Stimulated activated CD4-positive, alpha-beta T cell treated with anti-CD3 and anti-CD28 coated beads, Interleukin-1b, Interleukin-23, amount 100 ng/mL, for 24 hours (primary cell): ENCODE results near the gene CBLB.

Experiments used
- DNase-seq, 4 experiments: peaks; one replicate each; pipeline ENCODE4 v3.0.0-alpha.2; 2020; ENCODE audit warnings: low read depth in 4 of 4, low spot score in 1 of 4

Gene CBLB

GRCh38 chr3:105707009-105707408 lies 161.8 kb downstream of the CBLB start:
- DNase-seq, result no peak

DNA sequence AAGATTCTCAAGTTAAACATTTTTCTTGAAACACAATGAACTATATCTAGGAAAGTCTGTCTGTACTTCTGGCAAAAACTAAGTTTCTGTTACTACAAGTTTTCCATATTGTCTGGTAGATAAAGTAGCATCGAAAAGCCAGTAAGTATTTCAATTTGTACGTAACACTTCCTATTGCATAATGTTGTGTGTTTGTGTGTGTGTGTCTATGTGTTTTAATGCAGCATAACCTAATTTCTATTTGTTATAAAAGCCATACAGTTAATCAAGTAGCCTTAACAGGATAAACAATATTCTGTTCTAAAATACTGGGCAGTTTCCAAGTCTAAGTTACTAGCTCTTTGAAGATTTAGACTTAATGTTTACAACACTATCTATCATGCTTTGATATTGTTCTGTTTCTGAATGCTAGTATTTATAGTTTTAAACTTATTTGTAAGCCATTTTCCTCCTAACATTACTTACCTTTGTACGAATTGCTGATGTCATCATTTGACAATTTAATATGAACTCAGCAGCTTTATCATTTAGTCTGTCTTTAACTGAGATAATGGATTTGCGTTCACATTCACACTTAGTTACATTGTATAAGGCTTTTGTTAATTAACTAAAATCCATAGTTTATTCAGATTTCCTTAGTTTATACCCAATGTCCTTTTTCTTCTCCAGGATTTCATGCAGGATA lies 163.9 kb downstream of the CBLB start:
- DNase-seq, result no peak

DNA sequence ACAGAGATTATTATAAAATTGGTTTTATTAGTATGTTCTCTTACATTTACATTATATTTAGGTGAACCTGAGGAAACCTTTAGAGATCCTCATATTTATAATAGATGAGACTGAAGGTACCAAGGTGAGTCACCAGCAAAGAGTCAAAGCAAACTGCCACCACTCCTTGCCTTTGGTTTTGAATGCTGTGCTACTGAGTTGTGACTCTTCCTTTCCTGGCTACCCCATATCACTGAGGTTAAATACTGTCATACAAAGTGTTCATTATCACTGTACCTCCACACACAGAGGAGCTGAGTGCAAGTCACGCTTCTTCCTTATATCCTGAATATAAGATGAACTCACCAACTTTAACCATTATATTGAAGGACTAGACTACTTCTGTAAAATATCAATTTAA lies 168.2 kb downstream of the CBLB start:
- no peak for DNase-seq

DNA sequence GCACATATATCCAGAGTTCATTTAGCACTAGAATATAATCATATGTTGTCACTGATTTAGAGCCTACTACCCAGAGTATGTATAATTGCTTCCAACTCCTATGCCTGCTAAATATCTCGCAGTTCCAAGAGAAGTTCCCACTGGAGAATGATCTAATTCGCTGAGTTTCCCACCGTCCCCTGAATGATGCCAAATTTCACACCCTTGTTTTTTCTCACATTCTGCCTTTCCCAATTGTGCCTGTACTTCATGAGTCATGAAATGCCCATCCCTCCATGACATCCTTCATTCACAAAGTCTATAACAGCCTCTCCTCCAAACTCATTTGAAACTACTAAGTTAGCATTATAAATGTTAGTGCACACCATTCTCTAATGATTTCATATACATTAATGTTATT lies 177.2 kb downstream of the CBLB start:
- no peak for DNase-seq

DNA sequence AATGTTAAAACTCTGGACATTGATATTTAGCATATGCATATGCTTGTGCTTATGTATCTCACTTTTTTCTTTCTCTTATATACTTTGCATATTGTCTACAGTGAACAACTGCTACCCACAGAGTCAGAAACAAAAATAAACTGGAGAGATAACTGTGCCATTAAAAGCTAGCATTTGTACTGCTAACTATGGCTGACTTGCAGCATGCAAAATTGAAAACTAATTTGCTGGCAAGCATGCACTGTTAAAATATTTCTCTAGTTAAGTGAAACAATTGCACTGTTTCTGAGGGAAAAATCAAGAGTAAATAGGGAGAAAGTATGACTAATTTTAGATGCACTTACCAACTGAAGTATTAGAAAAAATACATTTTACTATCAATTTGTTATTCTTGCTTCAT lies 177.8 kb downstream of the CBLB start:
- DNase-seq, result no peak

DNA sequence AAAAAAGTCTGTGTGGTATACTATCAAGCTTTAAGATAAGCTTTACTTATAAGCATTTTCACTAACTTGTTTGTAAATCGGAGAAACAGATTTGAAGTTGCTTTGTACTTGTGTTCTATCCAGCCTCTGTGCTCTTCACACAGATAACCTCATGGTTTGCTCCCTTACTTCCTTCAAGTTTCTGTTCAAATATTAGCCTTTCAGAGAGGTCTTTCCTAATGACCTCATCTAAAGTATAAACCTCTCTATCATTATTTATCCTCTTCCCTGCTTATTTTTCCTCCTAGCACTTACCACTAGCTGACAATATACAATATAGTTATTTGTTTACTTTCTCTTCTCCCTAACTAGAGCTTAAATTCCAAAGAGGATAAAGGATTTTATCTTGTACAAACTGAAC lies 180.0 kb downstream of the CBLB start:
- DNase-seq, result no peak

- DNase-seq, result no peak
Measured at GRCh38 chr3:105686278-105686897, 182.4 kb downstream of the CBLB start.

DNA sequence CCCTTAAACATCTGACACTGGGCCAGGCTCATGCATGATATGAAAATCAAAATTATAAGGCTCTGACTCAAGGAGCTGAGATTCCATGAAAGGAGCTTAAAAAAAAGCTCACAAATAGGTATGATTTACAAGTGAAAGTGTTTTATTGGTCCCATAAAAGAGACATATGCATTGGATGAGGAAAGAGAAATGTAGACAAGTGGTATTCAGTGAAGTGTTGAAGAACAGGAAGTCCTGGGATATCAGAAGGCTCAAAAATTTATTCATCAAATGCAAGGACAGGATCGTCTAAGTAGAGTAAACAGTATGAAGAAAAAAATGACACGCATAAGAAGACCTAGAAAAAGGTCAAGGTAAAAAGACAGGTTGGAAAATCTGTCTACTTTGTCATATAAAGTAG lies 188.9 kb downstream of the CBLB start:
- DNase-seq, result no peak

DNA sequence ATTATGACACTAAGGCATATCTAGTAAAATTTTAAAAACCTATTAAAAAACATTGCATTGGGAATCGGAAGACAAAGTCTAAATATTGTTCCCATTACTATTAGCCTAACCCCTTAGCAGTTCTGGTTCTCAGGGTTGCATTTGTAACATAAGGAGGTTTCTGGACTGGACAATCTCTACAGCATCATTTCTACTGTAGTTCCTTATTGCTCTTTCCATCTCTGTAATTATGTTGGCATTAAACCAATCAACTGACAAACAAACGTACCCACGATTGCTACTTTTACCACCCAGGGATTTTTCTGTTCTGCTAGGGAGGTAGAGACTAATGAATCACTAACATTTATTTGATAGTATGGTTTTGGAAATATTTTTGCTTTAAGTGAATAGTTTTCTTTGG lies 190.8 kb downstream of the CBLB start:
- DNase-seq, result no peak

- DNase-seq, result peak in 2 of 4 experiments; percentile 6 to 41
Measured at GRCh38 chr3:105676621-105677300, 192.1 kb downstream of the CBLB start.

DNA sequence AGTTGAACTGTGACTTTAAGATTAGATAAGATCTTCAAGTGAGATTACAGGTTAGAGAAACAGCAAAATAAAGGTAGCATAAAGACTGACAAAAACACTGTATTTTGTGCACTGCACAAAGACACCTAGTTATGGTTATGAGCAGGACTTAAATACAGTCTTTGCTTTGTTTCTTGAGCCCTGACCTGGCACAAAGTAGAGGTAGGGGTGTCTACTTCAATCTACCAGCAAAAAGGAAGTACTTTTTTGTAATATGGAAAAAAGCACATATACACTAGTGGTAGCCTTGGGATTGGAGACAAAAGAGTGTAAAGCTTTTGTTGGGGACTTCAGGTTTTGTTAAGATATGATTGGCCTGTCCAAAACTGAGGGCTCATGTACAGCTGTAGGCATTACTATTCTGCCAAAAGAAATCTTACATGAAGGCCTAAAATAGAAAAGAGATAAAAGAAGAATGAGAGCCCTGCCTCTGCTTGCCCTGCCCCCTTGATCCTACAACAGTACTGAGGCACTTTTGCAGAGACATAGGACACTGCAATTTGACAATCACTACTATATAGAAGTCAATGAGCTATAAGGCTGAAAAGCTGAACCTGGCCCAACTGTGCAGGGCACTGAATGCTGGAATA lies 194.3 kb downstream of the CBLB start:
- no peak for DNase-seq

DNA sequence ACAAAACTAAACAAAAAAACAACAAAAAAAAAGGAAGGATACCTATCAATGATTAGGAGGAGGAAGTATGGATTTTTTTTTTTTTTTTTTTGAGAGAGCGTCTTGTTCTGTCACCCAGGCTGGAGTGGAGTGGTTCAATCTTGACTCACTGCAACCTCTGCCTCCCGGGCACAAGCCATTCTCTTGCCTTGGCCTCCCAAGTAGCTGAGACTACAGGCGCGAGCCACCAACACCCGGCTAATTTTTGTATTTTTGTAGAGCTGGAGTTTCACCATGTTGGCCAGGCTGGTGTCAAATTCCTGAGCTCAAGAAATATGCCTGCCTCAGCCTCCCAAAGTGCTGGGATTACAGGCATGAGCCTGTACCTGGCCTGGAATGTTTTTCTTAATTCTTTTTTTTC lies 195.8 kb downstream of the CBLB start:
- DNase-seq, result no peak

DNA sequence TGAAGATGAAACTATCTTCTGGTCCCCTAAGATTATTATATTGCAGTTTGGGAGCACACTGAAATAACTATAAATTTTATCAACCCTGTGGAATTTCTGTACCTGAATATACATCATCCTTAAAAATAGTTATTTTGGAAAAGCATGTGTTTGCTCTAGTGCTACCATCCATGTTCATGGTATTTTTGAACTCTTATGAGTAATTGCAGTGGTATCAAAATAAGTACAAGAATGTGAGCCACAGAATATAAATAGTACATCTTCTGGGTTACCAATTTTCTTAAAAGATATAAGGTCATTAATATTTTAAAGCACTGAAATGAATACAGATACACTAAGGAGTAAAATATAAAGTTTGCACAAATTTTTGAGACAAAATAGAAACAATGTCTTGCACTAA lies 206.5 kb downstream of the CBLB start:
- DNase-seq, result no peak

DNA sequence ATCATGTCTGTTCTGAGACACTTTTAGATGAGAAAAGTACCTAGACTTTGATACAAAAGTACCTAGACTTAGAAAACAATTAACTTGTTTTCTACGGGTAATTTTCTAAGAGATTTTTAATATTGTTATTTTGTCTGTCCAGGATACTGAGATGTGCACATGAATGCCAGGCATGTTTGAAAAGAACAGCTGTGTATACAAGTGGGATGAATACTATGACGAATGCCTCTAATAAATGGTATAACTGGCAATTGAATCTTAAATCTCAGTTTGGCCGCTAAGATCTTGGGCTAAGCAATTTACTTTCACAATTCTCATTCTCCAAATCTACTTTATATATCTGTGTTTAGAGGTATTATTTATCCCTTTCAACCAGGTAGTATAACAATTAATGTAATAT lies 207.4 kb downstream of the CBLB start:
- DNase-seq, result no peak

GRCh38 chr3:105656651-105657504 lies 211.9 kb downstream of the CBLB start:
- DNase-seq, result no peak

DNA sequence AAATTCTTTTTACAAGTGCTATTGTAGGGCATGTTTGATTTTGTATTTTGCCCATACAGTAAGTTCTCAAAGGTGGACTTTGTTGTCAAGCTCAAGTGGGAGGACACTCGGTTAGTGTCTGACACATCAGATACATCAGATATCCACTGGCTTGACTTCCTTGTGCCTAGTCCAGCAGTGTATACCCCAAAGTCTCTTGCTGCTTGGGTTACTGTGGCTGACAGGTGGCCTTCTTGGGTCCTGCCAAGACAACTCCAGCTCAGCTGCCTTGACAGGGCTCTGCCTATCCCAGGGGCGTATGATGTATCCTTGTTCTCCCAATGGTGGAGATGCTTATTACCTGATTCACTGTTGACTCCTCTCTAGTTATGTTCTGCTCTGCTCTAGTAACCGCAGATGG lies 214.9 kb downstream of the CBLB start:
- no peak for DNase-seq

GRCh38 chr3:105653166-105653565 lies 215.6 kb downstream of the CBLB start:
- no peak for DNase-seq

GRCh38 chr3:105649480-105649879 lies 219.3 kb downstream of the CBLB start:
- no peak for DNase-seq

DNA sequence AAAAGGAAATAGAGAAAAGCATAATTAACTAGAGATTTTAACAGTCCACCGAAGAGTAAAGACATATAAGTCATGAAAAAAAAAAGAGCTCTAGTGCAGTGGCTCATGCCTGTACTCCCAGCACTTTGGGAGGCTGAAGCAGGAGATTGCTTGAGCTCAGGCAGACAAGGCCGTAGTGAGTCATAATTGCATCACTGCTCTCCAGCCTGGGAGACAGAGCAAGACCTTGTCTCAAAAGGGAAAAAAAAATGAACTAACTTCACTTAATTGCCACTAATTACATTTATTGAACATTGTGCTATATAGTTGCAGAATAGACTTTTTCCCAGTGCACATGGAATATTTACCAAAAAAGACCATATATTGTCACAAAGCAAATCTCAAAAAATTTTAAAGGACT lies 221.8 kb downstream of the CBLB start:
- DNase-seq, result no peak

GRCh38 chr3:105639131-105639530 lies 229.7 kb downstream of the CBLB start:
- no peak for DNase-seq

DNA sequence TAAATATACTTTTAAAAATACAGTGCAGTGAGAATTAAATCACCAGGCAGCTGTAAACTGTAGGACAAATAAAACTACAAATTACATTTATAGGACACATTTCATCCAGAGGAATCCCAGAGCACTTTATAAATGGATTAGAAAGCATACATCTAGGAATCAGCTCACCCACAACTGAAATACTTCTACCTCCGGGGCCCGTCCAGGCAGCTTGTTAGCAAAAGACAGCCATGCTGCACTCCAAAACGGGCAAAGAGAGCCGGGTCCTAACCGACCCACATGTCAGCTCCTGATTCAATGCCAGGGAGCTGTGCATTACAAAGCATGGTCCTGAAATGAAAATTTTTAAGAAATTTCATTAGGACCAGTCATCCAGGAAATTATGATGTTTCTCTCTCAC lies 234.1 kb downstream of the CBLB start:
- DNase-seq, result no peak
